Psoas muscle (tissue), 8 donors: ENCODE data around the gene APOL2. TPM values are rescaled to one million over a fixed set of nuclear protein-coding genes. Genes with fewer than 3 reads are reported as not detected.

Experiments used
- ATAC-seq, 4 donors: fragments of 200-7000 bp; cut with Tn5 transposase; one replicate each; pipeline ENCODE4 v1.9.1; 2020; ENCODE audit warnings: moderate library complexity in 3 of 4, mild to moderate bottlenecking in 2 of 4
- DNase-seq, 2 donors: peaks; one replicate each; pipeline ENCODE4 v3.0.0-alpha.2; 2020
- H3K27ac ChIP-seq: fragments of 200-600 bp; one replicate; pipeline ENCODE4 v1.8.0; 2022
- H3K27me3 ChIP-seq, 3 donors: fragments of 200-600 bp in 1 of 3; one replicate each; pipeline versions ENCODE4 v1.6.1 to v1.8.0; 2013 to 2022; ENCODE audit warnings: low read length in 2 of 3, mild to moderate bottlenecking in 2 of 3, moderate library complexity in 1 of 3; ENCODE audit not compliant: insufficient read depth in 3 of 3
- H3K36me3 ChIP-seq, 2 donors: fragments of 200-600 bp in 1 of 2; one replicate each; pipeline versions ENCODE4 v1.6.1 to v1.8.0; 2013 to 2022; ENCODE audit warnings: low read depth in 1 of 2, mild to moderate bottlenecking in 1 of 2, moderate library complexity in 1 of 2; ENCODE audit not compliant: insufficient read depth in 1 of 2
- H3K4me1 ChIP-seq: fragments of 200-600 bp; one replicate; pipeline ENCODE4 v1.8.0; 2022
- H3K4me3 ChIP-seq: fragments of 200-600 bp; one replicate; pipeline ENCODE4 v1.8.0; 2022; ENCODE audit warnings: mild to moderate bottlenecking
- H3K9me3 ChIP-seq: fragments of 200-600 bp; one replicate; pipeline ENCODE4 v1.8.0; 2022
- CTCF ChIP-seq: fragments of 200-600 bp; IDR thresholded peaks from one replicate; pipeline ENCODE4 v1.8.0; 2022; ENCODE audit warnings: antibody characterized with exemption
- WGBS, 3 donors: extraction: QIAGEN DNeasy Blood & Tissue Kit; methylation state at CpG; one replicate each; pipeline versions ENCODE4 v1.1.6 to v1.1.7; 2013; 5-methylcytosine and 5-hydroxymethylcytosine counted together
- intact Hi-C, 2 donors: fragments of 100-400 bp; cut with DNase I; formaldehyde crosslinking; loops; one replicate each; pipeline versions ENCODE4 v1.11.0 to v1.14.2; 2022
- polyA plus RNA-seq, 3 donors: library from polyadenylated mRNA; stranded (reverse); fragments of 200-250 nt; gene quantifications; one replicate each; pipeline ENCODE4 v1.2.3, GENCODE V29; 2013
- total RNA-seq, 4 donors: library from RNA; stranded (reverse); fragmentation: NEBNext Ultra II Directional in 2 of 4; extraction: Animal tissue kit (Norgen Biotek cat#: 25700) in 2 of 4; gene quantifications; one replicate each; pipeline versions ENCODE4 v1.2.1 to v1.2.4, GENCODE V29; 2021 to 2023
- donor health status: healthy with polysubstance abuse.
- donor health status: DM: no; HTN: no; CAD: no; lungs with moderate emphysema.
- donor health status: Bipolar disorder and iron deficiency.
- donor health status: healthy.
- donor health status: DM: yes; HTN: yes; CAD: no.
- donor health status: DM: no; HTN: no; CAD: no.
- donor health status: DM: no; HTN: no; CAD: no.
- donor health status: DM: yes; HTN: yes; CAD: no.

APOL2 gene
- total and polyA plus RNA-seq, 7 donors: 17.5 to 54.7 (median 43.2) TPM

GRCh38 chr22:36282328-36282831, 43.1 kb upstream of the APOL2 start:
- no peaks in the 10 kb centered on the region for H3K27me3 ChIP-seq
- peaks cover 8 to 68% of the 10 kb centered on the region in 2 donors for H3K36me3 ChIP-seq
- no peaks in the 10 kb centered on the region for H3K4me1 ChIP-seq
- H3K4me3 ChIP-seq: no peak overlapping the region
- no peak for ATAC-seq
- intact Hi-C loops: loop anchor here in 1 of 2 donors (5.0 kb wide), 1 partner anchor 35 kb away; no protein-coding TSS in a partner anchor
- no peak for TF ChIP-seq CTCF
- no peak overlapping the region for H3K27ac ChIP-seq
- DNase-seq: no peak
- no peaks in the 10 kb centered on the region for H3K9me3 ChIP-seq
- WGBS, 3 donors: 79 to 87% (median 86%) methylated on average over 24 of the region's 24 CpGs

- TF ChIP-seq CTCF: no peak
- Histone ChIP-seq H3K27me3 (no peaks in the 10 kb centered on the region), H3K27ac (no peak overlapping the region), H3K36me3 (peaks cover 8 to 62% of the 10 kb centered on the region in 2 donors), H3K4me1 (no peaks in the 10 kb centered on the region), H3K9me3 (no peaks in the 10 kb centered on the region), H3K4me3 (no peak overlapping the region)
- DNase-seq: no peak
- WGBS, 3 donors: 71 to 82% (median 79%) methylated on average over 11 to 14 of the region's 14 CpGs
- intact Hi-C loops: loop anchor here in 1 of 2 donors (5.0 kb wide), 1 partner anchor 35 kb away; no protein-coding TSS in a partner anchor
- ATAC-seq: no peak
Measured at GRCh38 chr22:36281781-36282327, 42.5 kb upstream of the APOL2 start.

DNA sequence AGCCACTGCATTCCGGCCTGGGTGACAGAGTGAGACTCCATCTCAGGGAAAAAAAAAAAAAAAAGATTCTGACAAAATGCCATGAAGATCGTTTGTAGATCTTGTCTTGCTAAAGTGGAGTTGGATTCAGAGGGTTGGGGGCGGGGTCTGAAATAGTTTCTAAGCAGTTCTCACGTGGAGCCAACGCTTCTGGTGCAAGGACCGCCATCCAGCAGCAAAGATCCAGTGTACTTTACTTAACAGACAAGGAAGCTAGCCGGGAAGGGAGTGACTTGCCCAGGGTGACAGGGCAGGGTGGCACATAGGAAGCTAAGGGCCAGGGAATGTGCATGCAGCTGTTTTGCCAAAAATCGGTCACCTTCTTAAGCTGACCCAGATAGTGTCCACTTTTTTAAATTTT, 41.1 kb upstream of the APOL2 start:
- peaks cover 1 to 48% of the 10 kb centered on the region in 2 donors for H3K36me3 ChIP-seq
- no peaks in the 10 kb centered on the region for H3K27me3 ChIP-seq
- intact Hi-C loops: loop anchor here in 1 of 2 donors (5.0 kb wide), 1 partner anchor 33 kb away; no protein-coding TSS in a partner anchor
- TF ChIP-seq CTCF: no peak
- WGBS, 3 donors: 71 to 81% (median 75%) methylated on average over 8 of the region's 8 CpGs
- H3K4me3 ChIP-seq: no peak overlapping the region
- DNase-seq (no peak), ATAC-seq (peak in 1 of 4 donors; percentile 18)
- no peak overlapping the region for H3K27ac ChIP-seq
- no peaks in the 10 kb centered on the region for H3K4me1 ChIP-seq
- H3K9me3 ChIP-seq: no peaks in the 10 kb centered on the region

GRCh38 chr22:36279219-36279666, 39.9 kb upstream of the APOL2 start:
- Histone ChIP-seq H3K36me3 (peaks cover 0 to 36% of the 10 kb centered on the region in 2 donors), H3K9me3 (no peaks in the 10 kb centered on the region)
- no peak for ATAC-seq

More at GRCh38 chr22:36279219-36279666, 39.9 kb upstream of the APOL2 start:
- no peak overlapping the region for H3K4me3 ChIP-seq
- no peak for TF ChIP-seq CTCF
- intact Hi-C loops: loop anchor here (2.0 to 5.0 kb wide), 2 partner anchors 80 to 87 kb away; no protein-coding TSS in a partner anchor
- 76 to 85% (median 85%) methylated on average over 8 of the region's 8 CpGs for WGBS, 3 donors
- no peaks in the 10 kb centered on the region for H3K4me1 ChIP-seq
- H3K27ac ChIP-seq: no peak overlapping the region
- no peak for DNase-seq
- H3K27me3 ChIP-seq: no peaks in the 10 kb centered on the region
